DND-41 (cell line): Measurements from ENCODE around the gene ITFG1.

Experiments used
- CTCF ChIP-seq: IDR thresholded peaks from 2 replicates; pipeline ENCODE4 v1.5.1; 2012; ENCODE audit warnings: borderline replicate concordance, low read length, moderate library complexity, mild to moderate bottlenecking; ENCODE audit not compliant: poor library complexity, severe bottlenecking; ENCODE audit errors: extremely low read depth
- EZH2 ChIP-seq: IDR thresholded peaks from 3 replicates; pipeline ENCODE4 v1.6.1; 2012; ENCODE audit warnings: borderline replicate concordance, low read depth, mild to moderate bottlenecking, moderate library complexity, low read length, inconsistent platforms; ENCODE audit not compliant: severe bottlenecking

- no peak for TF ChIP-seq CTCF
- TF ChIP-seq EZH2, result no peak
Measured at GRCh38 chr16:47473792-47474191, 12.9 kb upstream of the ITFG1 start.
